ACHN (cell line): ENCODE measurements around the gene DNAJA4.

Experiments used
- DNase-seq: peaks from one replicate; pipeline ENCODE4 v3.0.0-alpha.2; 2015
- in situ Hi-C: cut with HindIII; loops from 2 replicates; pipeline ENCODE4 v1.10.0; 2017; ENCODE audit warnings: low sequenced_read_pairs, low pct_ligation_motif_present, low pct_unique_long_range_greater_than_20kb

DNAJA4 gene

GRCh38 chr15:78265752-78266224, 1.4 kb downstream of the DNAJA4 start:
- in situ Hi-C loops, result loop anchor here (25.0 kb wide), 1 partner anchor 128 kb away; the partner anchor contains the start of genes CIB2 and IDH3A
- DNase-seq, result no peak

DNA sequence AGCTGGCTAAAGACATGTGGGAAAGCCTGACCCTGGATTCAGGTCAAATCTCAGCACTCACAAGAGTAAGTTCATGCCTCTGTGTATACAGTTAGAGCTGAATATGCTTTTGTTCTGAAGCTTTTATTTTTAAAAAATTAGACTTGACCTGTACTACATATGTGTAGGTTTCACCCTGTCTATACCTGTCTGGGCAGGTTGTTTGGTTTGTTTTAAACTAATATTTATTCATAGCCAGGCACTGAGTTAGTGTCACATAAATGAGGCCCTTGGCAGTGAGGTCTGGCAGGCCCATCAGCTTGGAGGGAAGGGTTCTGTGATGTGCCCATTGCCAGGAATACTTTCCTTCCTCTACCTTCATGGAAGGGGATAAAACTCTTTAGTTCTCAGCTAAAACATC, 1.9 kb downstream of the DNAJA4 start:
- in situ Hi-C loops, result loop anchor here (25.0 kb wide), 1 partner anchor 129 kb away; the partner anchor contains the start of genes CIB2 and IDH3A
- DNase-seq, result no peak

GRCh38 chr15:78266806-78267205, 2.4 kb downstream of the DNAJA4 start:
- in situ Hi-C loops, result loop anchor here (25.0 kb wide), 1 partner anchor 130 kb away; the partner anchor contains the start of genes CIB2 and IDH3A
- no peak for DNase-seq

- no peak for DNase-seq
- in situ Hi-C loops, result loop anchor here (25.0 kb wide), 1 partner anchor 135 kb away; the partner anchor contains the start of genes CIB2 and IDH3A
These were observed 8.0 kb downstream of the DNAJA4 start for GRCh38 chr15:78272316-78272715.

- no peak for DNase-seq
- in situ Hi-C loops, result loop anchor here (25.0 kb wide), 1 partner anchor 135 kb away; the partner anchor contains the start of genes CIB2 and IDH3A
These were observed 8.4 kb downstream of the DNAJA4 start for GRCh38 chr15:78272776-78273175.

DNA sequence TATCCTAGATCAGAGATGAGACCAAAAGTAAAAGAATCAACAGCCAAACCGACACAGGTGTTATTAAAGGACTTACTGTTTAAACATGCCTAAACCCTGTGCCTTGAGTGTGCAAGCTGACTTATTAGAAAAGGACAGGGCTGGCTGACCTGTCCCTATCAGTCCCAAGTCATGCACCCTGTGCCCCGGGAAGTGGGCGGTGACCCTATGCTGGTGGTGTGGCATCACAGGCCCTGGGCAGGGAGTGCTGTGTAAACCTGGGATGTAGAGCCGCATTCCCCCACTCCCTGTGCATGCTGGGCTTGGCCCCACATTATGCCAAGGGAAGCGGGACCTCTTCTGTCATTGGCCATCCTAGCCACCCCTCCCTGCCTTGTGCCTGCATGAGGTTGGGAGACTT, 10.6 kb downstream of the DNAJA4 start:
- DNase-seq, result no peak
- in situ Hi-C loops, result loop anchor here (25.0 kb wide), 1 partner anchor 138 kb away; the partner anchor contains the start of genes CIB2 and IDH3A

DNA sequence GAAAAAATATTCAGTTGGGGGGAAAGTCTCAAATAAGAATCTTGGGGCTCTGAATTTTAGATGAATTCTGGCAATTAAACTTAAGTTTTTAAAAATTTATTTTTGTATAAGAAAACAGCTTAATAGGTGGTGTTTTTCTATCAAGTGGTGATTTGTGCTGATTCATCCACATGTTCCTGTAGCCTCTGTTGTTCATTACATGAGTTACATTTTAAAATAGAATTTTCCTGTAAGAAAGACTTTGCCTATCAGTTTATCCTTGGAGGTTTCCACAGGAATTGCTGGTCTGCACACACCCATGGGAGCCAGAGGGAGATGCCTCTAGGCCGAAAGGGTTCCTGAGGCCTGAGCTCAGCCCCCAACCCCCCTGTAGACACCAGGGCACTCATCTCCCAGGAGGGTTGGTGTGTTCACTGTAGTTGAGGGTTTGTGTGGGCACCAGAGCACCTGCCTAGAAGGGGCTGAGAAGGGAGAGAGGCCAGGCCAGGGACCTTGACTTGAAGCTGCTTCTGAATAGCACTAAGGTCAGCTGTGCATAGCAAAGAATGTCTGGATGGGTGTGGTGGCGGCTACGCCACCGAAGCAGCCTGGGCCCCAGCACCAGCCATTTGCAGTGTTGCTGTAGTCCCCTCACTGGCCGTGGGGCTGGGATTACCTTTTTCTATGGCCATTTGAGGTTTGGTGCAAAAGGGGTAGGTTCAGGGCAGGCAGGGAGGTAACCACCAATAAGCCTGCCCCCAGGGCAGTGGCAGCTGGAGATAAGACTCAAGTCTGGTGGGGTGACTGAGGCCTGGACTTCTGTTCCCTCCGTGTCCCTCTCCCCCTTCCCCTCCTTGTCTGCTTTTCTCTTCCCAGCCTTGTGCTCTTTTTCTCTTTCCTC, 11.9 kb downstream of the DNAJA4 start:
- DNase-seq, result no peak
- in situ Hi-C loops, result no loop called here

DNA sequence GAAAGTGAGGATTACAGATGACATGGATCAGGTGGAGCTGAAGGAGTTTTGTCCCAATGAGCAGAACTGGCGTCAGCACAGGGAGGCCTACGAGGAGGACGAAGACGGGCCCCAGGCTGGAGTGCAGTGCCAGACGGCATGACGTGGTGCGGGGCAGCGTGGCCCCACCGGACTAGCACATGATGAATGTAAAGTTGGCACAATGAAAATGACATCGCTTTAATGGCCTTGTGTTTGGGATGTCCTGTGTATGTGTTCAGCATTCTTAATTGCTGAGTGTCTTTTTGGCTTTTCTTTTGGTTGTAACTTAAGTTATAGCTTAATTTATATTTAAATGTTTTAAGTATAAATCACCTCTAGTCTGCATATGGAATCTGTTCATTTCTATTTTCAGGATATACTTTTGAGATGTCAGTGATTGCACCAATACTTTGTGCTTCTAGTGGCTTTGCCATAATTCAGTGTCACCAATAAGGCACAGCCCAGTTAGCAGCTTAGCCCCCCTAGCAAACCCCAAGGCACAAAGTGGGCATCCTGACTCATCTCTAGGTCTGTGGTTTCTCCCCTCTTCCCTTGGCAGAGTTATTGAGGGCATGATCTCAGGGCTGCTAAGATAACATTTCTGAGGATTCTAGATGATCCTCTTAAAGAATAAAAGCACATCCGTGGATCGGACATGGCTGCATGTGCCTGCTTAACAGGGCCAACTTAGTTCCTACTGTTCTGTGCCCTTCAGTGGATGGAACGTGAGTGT, 16.1 kb downstream of the DNAJA4 start:
- in situ Hi-C loops, result no loop called here
- no peak for DNase-seq

- in situ Hi-C loops, result no loop called here
These were observed 18.0 kb downstream of the DNAJA4 start for GRCh38 chr15:78282324-78282723.

DNA sequence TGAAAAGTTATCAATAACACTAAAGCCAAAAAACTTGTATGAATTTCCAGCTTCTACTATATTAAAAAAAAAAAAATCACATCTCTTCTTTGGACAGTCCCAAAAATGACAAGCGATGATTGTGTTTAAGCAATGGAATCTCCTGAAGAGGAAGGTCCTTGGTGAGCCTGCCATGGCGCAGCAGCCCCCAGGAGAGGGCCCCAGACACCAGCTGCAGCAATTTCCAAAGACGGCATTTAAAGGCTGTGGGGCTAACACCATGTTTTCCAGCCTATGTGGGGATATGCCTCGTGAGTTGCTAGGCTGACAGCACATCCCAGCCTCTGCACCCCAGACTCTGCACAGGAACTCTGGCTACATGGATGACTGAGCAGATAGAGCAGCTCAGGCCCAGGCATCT, 20.4 kb downstream of the DNAJA4 start:
- no peak for DNase-seq
- in situ Hi-C loops, result no loop called here

More at GRCh38 chr15:78282324-78282723, 18.0 kb downstream of the DNAJA4 start:
- no peak for DNase-seq

DNA sequence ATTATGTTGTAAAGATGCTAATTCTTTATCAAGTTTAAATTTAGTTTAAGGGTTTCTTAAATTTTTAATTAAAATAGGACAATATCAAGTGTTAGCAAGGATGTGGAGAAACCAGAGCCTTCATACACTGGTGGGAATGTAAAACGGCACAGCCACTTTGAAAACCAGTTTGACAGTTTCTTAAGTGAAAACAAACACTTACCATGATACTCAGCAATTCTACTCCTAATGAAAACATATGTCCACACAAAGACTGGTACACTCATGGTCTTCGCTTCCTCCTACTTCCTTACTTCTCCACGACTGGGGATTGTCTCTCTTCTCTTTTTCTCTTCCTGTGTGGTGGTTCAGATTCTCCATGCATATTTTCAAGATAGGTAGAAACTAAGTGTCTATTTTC, 25.9 kb downstream of the DNAJA4 start:
- in situ Hi-C loops, result no loop called here
- no peak for DNase-seq

- in situ Hi-C loops, result no loop called here
- DNase-seq, result no peak
These were observed 26.7 kb downstream of the DNAJA4 start for GRCh38 chr15:78291052-78291451.

- DNase-seq, result no peak
- in situ Hi-C loops, result no loop called here
These were observed 27.3 kb downstream of the DNAJA4 start for GRCh38 chr15:78291698-78292097.

DNA sequence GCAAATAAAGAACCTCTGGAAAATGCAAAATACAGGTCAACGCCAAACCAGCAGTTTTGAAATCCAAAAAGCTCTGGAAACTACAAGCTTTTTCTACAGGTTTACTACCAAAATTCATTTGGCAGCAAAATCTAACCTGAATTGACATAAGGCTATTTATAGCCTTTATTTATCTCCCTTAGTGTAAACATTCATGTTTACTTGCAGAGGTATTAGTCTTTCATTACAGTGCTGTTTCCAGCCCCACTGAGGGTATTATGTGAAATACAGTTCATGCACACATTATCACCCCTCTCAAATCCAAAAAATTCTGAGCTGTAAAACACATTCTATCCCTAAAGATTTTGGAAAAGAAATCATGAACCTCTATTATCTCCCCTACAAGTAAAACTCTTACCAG, 27.9 kb downstream of the DNAJA4 start:
- no peak for DNase-seq
- in situ Hi-C loops, result no loop called here

- peak; percentile 92 for DNase-seq
- in situ Hi-C loops, result no loop called here
These were observed 35.0 kb downstream of the DNAJA4 start, which contains the start of gene SKIC8 for GRCh38 chr15:78299101-78299930. Gene SKIC8 (minus strand): TSS chr15:78299609. CDS start chr15:78295686, 3,923 bp downstream.

GRCh38 chr15:78301326-78301725, 37.0 kb downstream of the DNAJA4 start:
- in situ Hi-C loops, result no loop called here
- DNase-seq, result no peak

- in situ Hi-C loops, result no loop called here
- DNase-seq, result no peak
These were observed 37.5 kb downstream of the DNAJA4 start for GRCh38 chr15:78301828-78302227.
